Gastrocnemius medialis (tissue), 4 donors: ENCODE measurements around the gene ESYT1. TPM values are rescaled to one million over a fixed set of nuclear protein-coding genes. Genes with fewer than 3 reads are reported as not detected.
A peak's percentile ranks its signal among the peaks of the same experiment; 100 is the strongest.
"Not testable (repeated sequence)": the region's sequence is repeated elsewhere in the genome, so short reads cannot be mapped to it uniquely, and the experiment has no call there.

Source experiments
- ATAC-seq, 2 donors: fragments of 150-250 bp; one replicate each; pipeline ENCODE4 v1.9.1; 2016
- DNase-seq, 2 donors: peaks; one replicate each; pipeline ENCODE4 v3.0.0-alpha.2; 2019
- H3K27ac ChIP-seq, 4 donors: fragments of 200-600 bp; sonication (generic); 1 replicate in 1 of 4; 2 replicates in 3 of 4; pipeline ENCODE4 v1.5.1; 2016 to 2018; ENCODE audit warnings: mild to moderate bottlenecking in 2 of 4, moderate library complexity in 1 of 4
- H3K27me3 ChIP-seq, 3 donors: fragments of 200-600 bp; sonication (generic) in 2 of 3; 1 replicate in 1 of 3; 2 replicates in 2 of 3; pipeline versions ENCODE4 v1.5.1 to v1.6.0; 2016 to 2019; ENCODE audit warnings: mild to moderate bottlenecking in 1 of 3, moderate library complexity in 1 of 3
- H3K36me3 ChIP-seq, 2 donors: fragments of 200-600 bp; sonication (generic) in 1 of 2; one replicate each; pipeline ENCODE4 v1.5.1; 2017 to 2018
- H3K4me1 ChIP-seq, 2 donors: fragments of 200-600 bp; sonication (generic) in 1 of 2; one replicate each; pipeline ENCODE4 v1.5.1; 2016 to 2017; ENCODE audit warnings: mild to moderate bottlenecking in 2 of 2
- H3K4me3 ChIP-seq, 4 donors: fragments of 200-600 bp; sonication (generic) in 3 of 4; 1 replicate in 1 of 4; 2 replicates in 3 of 4; pipeline ENCODE4 v1.5.1; 2016 to 2019; ENCODE audit warnings: mild to moderate bottlenecking in 2 of 4
- H3K9me3 ChIP-seq, 3 donors: fragments of 200-600 bp; sonication (generic) in 2 of 3; 1 replicate in 1 of 3; 2 replicates in 2 of 3; pipeline ENCODE4 v1.5.1; 2016 to 2019
- CTCF ChIP-seq, 5 experiments: fragments of 450-650 bp in 3 of 5; fragments of 200-600 bp in 2 of 5; sonication (generic) in 2 of 5; IDR thresholded peaks in 4 of 5; conservative IDR thresholded peaks in 1 of 5; 1 replicate in 4 of 5; 2 replicates in 1 of 5; pipeline ENCODE4 v1.5.1; 2016 to 2019; ENCODE audit warnings: antibody characterized with exemption in 5 of 5, mild to moderate bottlenecking in 3 of 5, moderate library complexity in 3 of 5
- POLR2A ChIP-seq, 2 donors: fragments of 450-650 bp; IDR thresholded peaks; one replicate each; pipeline ENCODE4 v1.6.1; 2017; ENCODE audit warnings: antibody characterized with exemption in 2 of 2, mild to moderate bottlenecking in 2 of 2, moderate library complexity in 2 of 2
- in situ Hi-C, 4 donors: fragments of 200-750 bp; cut with MboI; loops; one replicate each; pipeline versions ENCODE4 v1.15.0 to v1.8.0; 2017; ENCODE audit warnings: low sequenced_read_pairs in 4 of 4
- intact Hi-C: fragments of 100-400 bp; cut with DNase I; formaldehyde crosslinking; loops from one replicate; pipeline ENCODE4 v1.15.1; 2023; ENCODE audit warnings: low total_unique reads
- total RNA-seq, 4 donors: library from RNA; depleted of rRNA; stranded (reverse); fragments of >200 nt; gene quantifications; one replicate each; pipeline versions ENCODE4 v1.1.0 to v1.2.3, GENCODE V29; 2016

ESYT1 gene
- total RNA-seq, 4 donors from 2014 or later, result 45.9 to 77.7 (median 62.1) TPM

DNA sequence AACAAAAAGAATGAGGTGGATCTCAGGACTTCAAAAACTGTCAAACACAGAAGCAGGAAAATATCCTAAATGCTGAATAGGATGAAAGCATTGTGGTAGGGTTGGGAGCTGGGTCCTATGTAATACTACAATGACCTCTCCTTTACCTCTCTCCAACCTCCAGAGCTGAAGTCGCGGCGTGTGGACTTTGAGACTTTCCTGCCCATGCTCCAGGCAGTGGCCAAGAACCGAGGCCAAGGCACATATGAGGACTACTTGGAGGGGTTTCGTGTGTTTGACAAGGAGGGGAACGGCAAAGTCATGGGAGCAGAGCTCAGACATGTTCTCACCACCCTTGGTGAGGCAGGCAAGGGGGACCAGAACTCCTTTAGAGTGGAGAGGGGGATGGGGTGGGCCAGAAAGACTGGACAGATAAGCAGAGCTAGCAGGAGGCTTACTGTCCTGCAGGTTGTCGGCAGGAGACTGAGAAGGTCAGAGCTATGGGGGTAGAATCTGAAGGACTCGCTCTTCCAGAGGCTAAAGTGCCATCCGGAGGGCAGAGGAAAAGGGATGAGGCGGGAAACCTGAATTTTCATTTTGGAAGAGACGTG lies 27.3 kb downstream of the ESYT1 start:
- no peak overlapping the region for H3K4me3 ChIP-seq
- intact Hi-C loops, result no loop called here
- in situ Hi-C loops, result no loop called here
- TF ChIP-seq POLR2A (IDR thresholded peaks at IDR 0.05) (no peak), CTCF (IDR thresholded peaks at IDR 0.05 in 4 of 5, conservative IDR thresholded peaks at IDR 0.05 in 1 of 5) (no peak)
- no peaks in the 10 kb centered on the region for H3K9me3 ChIP-seq
- peak overlapping the region in 3 of 4 donors; percentile 96 to 97 (median 96) for H3K27ac ChIP-seq
- ATAC-seq (no peak), DNase-seq (no peak)
- H3K4me1 ChIP-seq, result peaks cover 37 to 53% of the 10 kb centered on the region in 2 donors
- H3K27me3 ChIP-seq, result no peaks in the 10 kb centered on the region
- peaks cover 0 to 11% of the 10 kb centered on the region in 2 donors for H3K36me3 ChIP-seq

- Histone ChIP-seq H3K27ac (peak overlapping the region; percentile 87 to 97 (median 96)), H3K36me3 (peaks cover 0 to 23% of the 10 kb centered on the region in 2 donors), H3K4me3 (peak overlapping the region; percentile 68 to 93 (median 80)), H3K4me1 (peaks cover 39 to 54% of the 10 kb centered on the region in 2 donors)
- DNase-seq, H3K27me3 ChIP-seq, intact Hi-C loops, in situ Hi-C loops, H3K9me3 ChIP-seq, ATAC-seq: not testable (repeated sequence)
These were observed 28.6 kb downstream of the ESYT1 start for GRCh38 chr12:56156464-56157200.

GRCh38 chr12:56157201-56158028 lies 29.3 kb downstream of the ESYT1 start:
- TF ChIP-seq POLR2A (IDR thresholded peaks at IDR 0.05) (no peak), CTCF (IDR thresholded peaks at IDR 0.05 in 4 of 5, conservative IDR thresholded peaks at IDR 0.05 in 1 of 5) (peak; percentile 65 to 74 (median 67))
- DNase-seq (peak; percentile 44 to 68), ATAC-seq (peak; percentile 31 to 41)
- Histone ChIP-seq H3K27ac (peak overlapping the region; percentile 87 to 97 (median 96)), H3K4me3 (peak overlapping the region; percentile 68 to 93 (median 80)), H3K36me3 (peaks cover 0 to 31% of the 10 kb centered on the region in 2 donors), H3K4me1 (peaks cover 42 to 58% of the 10 kb centered on the region in 2 donors), H3K27me3 (no peaks in the 10 kb centered on the region), H3K9me3 (no peaks in the 10 kb centered on the region)
- intact Hi-C loops (loop anchor here (1.0 to 2.0 kb wide), 5 partner anchors 31 to 479 kb away; partner anchors contain the start of genes SMARCC2 and ZC3H10), in situ Hi-C loops (no loop called here)

- ATAC-seq (peak; percentile 90 to 94), DNase-seq (peak; percentile 97 to 98)
- in situ Hi-C loops, result no loop called here
- TF ChIP-seq POLR2A (IDR thresholded peaks at IDR 0.05) (peak; percentile 97 to 98), CTCF (IDR thresholded peaks at IDR 0.05 in 4 of 5, conservative IDR thresholded peaks at IDR 0.05 in 1 of 5) (peak in 1 of 5 experiments; percentile 7)
- intact Hi-C loops, result loop anchor here (1.0 to 2.0 kb wide), 5 partner anchors 31 to 478 kb away; partner anchors contain the start of genes SMARCC2 and ZC3H10
- peak within 1 kb of the TSS; percentile 87 to 97 (median 96) for H3K27ac ChIP-seq
- H3K4me1 ChIP-seq, result peaks cover 35 to 51% of the 10 kb centered on the region in 2 donors
- H3K4me3 ChIP-seq, result peak within 1 kb of the TSS; percentile 68 to 93 (median 80)
- no peaks in the 10 kb centered on the region for H3K9me3 ChIP-seq
- H3K27me3 ChIP-seq, result no peaks in the 10 kb centered on the region
- peaks cover 0 to 40% of the 10 kb centered on the region in 2 donors for H3K36me3 ChIP-seq
These were observed 30.2 kb downstream of the ESYT1 start, which contains the start of gene MYL6 for GRCh38 chr12:56158029-56158925. Gene MYL6 (plus strand): TSS chr12:56158359. CDS start chr12:56158402, 43 bp downstream.
